Thymus (tissue), 11 donors: ENCODE results near the gene WDR35. TPM values are rescaled to one million over a fixed set of nuclear protein-coding genes. Genes with fewer than 3 reads are reported as not detected.
"Not testable (repeated sequence)": the region's sequence is repeated elsewhere in the genome, so short reads cannot be mapped to it uniquely, and the experiment has no call there.

Source experiments
- DNase-seq, 9 donors: peaks; one replicate each; pipeline ENCODE4 v3.0.0-alpha.2; 2013; ENCODE audit warnings: low spot score in 9 of 9, low read depth in 6 of 9, missing footprints in 1 of 9
- H3K27ac ChIP-seq, 2 donors: one replicate each; pipeline ENCODE4 v1.5.1; 2013; ENCODE audit warnings: control low read depth in 1 of 2, low read depth in 1 of 2, low read length in 1 of 2, mild to moderate bottlenecking in 1 of 2, moderate library complexity in 1 of 2
- H3K27me3 ChIP-seq, 2 donors: one replicate each; pipeline ENCODE4 v1.5.1; 2013; ENCODE audit warnings: low read length in 1 of 2; ENCODE audit not compliant: control insufficient read depth in 2 of 2, insufficient read depth in 1 of 2
- H3K36me3 ChIP-seq, 2 donors: one replicate each; pipeline ENCODE4 v1.5.1; 2013; ENCODE audit warnings: low read length in 1 of 2, mild to moderate bottlenecking in 1 of 2, moderate library complexity in 1 of 2; ENCODE audit not compliant: control insufficient read depth in 2 of 2, insufficient read depth in 2 of 2
- H3K4me1 ChIP-seq, 2 donors: one replicate each; pipeline ENCODE4 v1.5.1; 2013; ENCODE audit warnings: low read length in 2 of 2; ENCODE audit not compliant: control insufficient read depth in 2 of 2, insufficient read depth in 2 of 2
- H3K4me3 ChIP-seq, 2 donors: one replicate each; pipeline ENCODE4 v1.5.1; 2013; ENCODE audit warnings: low read length in 2 of 2, control low read depth in 1 of 2, mild to moderate bottlenecking in 1 of 2
- H3K9me3 ChIP-seq, 2 donors: one replicate each; pipeline ENCODE4 v1.5.1; 2013; ENCODE audit warnings: low read length in 1 of 2, mild to moderate bottlenecking in 1 of 2; ENCODE audit not compliant: control insufficient read depth in 2 of 2, insufficient read depth in 1 of 2
- WGBS: extraction: QIAGEN DNeasy Blood & Tissue Kit; methylation state at CpG from one replicate; pipeline ENCODE4 v1.1.7; 2013; 5-methylcytosine and 5-hydroxymethylcytosine counted together
- polyA plus RNA-seq: library from polyadenylated mRNA; stranded (reverse); fragments of 200-250 nt; gene quantifications from one replicate; pipeline ENCODE4 v1.2.3, GENCODE V29; 2013
- total RNA-seq: library from RNA; stranded (reverse); fragments of 120-200 nt; gene quantifications from one replicate; pipeline ENCODE4 v1.2.4, GENCODE V29; 2013
- donor health status: healthy.

The WDR35 gene
- total and polyA plus RNA-seq, 2 donors, result 6.9 to 8.4 TPM

- Histone ChIP-seq H3K4me1 (no peaks in the 10 kb centered on the region), H3K36me3 (peaks cover 5 to 17% of the 10 kb centered on the region in 2 donors), H3K27me3 (no peaks in the 10 kb centered on the region), H3K27ac (peak overlapping the region in 1 of 2 donors; percentile 52), H3K9me3 (peaks cover 0 to 5% of the 10 kb centered on the region in 2 donors), H3K4me3 (no peak overlapping the region)
- WGBS, result 93% methylated on average over 5 of the region's 5 CpGs
- DNase-seq, result no peak
Measured at GRCh38 chr2:19933351-19933981, 56.4 kb downstream of the WDR35 start.

GRCh38 chr2:19932928-19933327 is 57.0 kb downstream of the WDR35 start:
- Histone ChIP-seq H3K27me3 (no peaks in the 10 kb centered on the region), H3K9me3 (peaks cover 0 to 5% of the 10 kb centered on the region in 2 donors), H3K4me3 (no peak overlapping the region), H3K4me1 (no peaks in the 10 kb centered on the region), H3K36me3 (peaks cover 6 to 15% of the 10 kb centered on the region in 2 donors), H3K27ac (no peak overlapping the region)
- 94% methylated on average over 2 of the region's 2 CpGs for WGBS
- DNase-seq, result no peak

- Histone ChIP-seq H3K4me1 (no peaks in the 10 kb centered on the region), H3K36me3 (peaks cover 3% of the 10 kb centered on the region in 2 donors), H3K27ac (no peak overlapping the region), H3K4me3 (no peak overlapping the region), H3K9me3 (peaks cover 0 to 5% of the 10 kb centered on the region in 2 donors), H3K27me3 (no peaks in the 10 kb centered on the region)
- DNase-seq, result no peak
Measured at GRCh38 chr2:19929226-19929625, 60.7 kb downstream of the WDR35 start.

GRCh38 chr2:19927816-19928215 is 62.1 kb downstream of the WDR35 start:
- H3K27ac ChIP-seq, H3K4me3 ChIP-seq, H3K36me3 ChIP-seq, H3K27me3 ChIP-seq, DNase-seq, H3K4me1 ChIP-seq, H3K9me3 ChIP-seq: not testable (repeated sequence)
- 96% methylated on average over 1 of the region's 1 CpG for WGBS

- WGBS, result 97% methylated on average over 4 of the region's 4 CpGs
Measured at GRCh38 chr2:19924526-19924925, 65.4 kb downstream of the WDR35 start.

GRCh38 chr2:19922188-19922587 is 67.7 kb downstream of the WDR35 start:
- WGBS, result 98% methylated on average over 3 of the region's 3 CpGs
- H3K4me1 ChIP-seq, H3K9me3 ChIP-seq, H3K27me3 ChIP-seq, DNase-seq, H3K36me3 ChIP-seq, H3K4me3 ChIP-seq, H3K27ac ChIP-seq: not testable (repeated sequence)

More at GRCh38 chr2:19924526-19924925, 65.4 kb downstream of the WDR35 start:
- not testable (repeated sequence) for H3K4me3 ChIP-seq, DNase-seq, H3K27ac ChIP-seq, H3K4me1 ChIP-seq, H3K36me3 ChIP-seq, H3K9me3 ChIP-seq, H3K27me3 ChIP-seq

GRCh38 chr2:19916385-19916950 is 73.4 kb downstream of the WDR35 start:
- Histone ChIP-seq H3K27ac (no peak overlapping the region), H3K9me3 (no peaks in the 10 kb centered on the region), H3K4me1 (no peaks in the 10 kb centered on the region), H3K36me3 (peaks cover 0 to 3% of the 10 kb centered on the region in 2 donors), H3K4me3 (no peak overlapping the region), H3K27me3 (no peaks in the 10 kb centered on the region)
- no peak for DNase-seq
- 97% methylated on average over 6 of the region's 6 CpGs for WGBS

GRCh38 chr2:19914266-19914975 is 75.5 kb downstream of the WDR35 start:
- peaks cover 0 to 3% of the 10 kb centered on the region in 2 donors for H3K36me3 ChIP-seq
- WGBS, result 95% methylated on average over 1 of the region's 1 CpG
- no peak overlapping the region for H3K4me3 ChIP-seq
- no peak for DNase-seq
- H3K4me1 ChIP-seq, result no peaks in the 10 kb centered on the region
- H3K27ac ChIP-seq, result no peak overlapping the region
- no peaks in the 10 kb centered on the region for H3K27me3 ChIP-seq
- H3K9me3 ChIP-seq, result no peaks in the 10 kb centered on the region

- Histone ChIP-seq H3K4me3 (no peak overlapping the region), H3K36me3 (peaks cover 0 to 3% of the 10 kb centered on the region in 2 donors), H3K27ac (no peak overlapping the region), H3K9me3 (no peaks in the 10 kb centered on the region), H3K27me3 (no peaks in the 10 kb centered on the region), H3K4me1 (no peaks in the 10 kb centered on the region)
- 98% methylated on average over 9 of the region's 9 CpGs for WGBS
- DNase-seq, result no peak
Measured at GRCh38 chr2:19911808-19912509, 77.9 kb downstream of the WDR35 start.
